Nephron progenitor cell (in vitro differentiated cells): ENCODE data around the gene SPATA22.
A peak's percentile ranks its signal among the peaks of the same experiment; 100 is the strongest.
"Not testable (repeated sequence)": the region's sequence is repeated elsewhere in the genome, so short reads cannot be mapped to it uniquely, and the experiment has no call there.

Source experiments
- DNase-seq: peaks from one replicate; pipeline ENCODE4 v3.0.0; 2021
- H3K27ac Mint-ChIP-seq: 2 replicates; pipeline ENCODE4 v1.8.0; 2021; ENCODE audit warnings: mild to moderate bottlenecking, moderate library complexity, mixed read lengths
- H3K27me3 Mint-ChIP-seq: 2 replicates; pipeline ENCODE4 v1.8.0; 2021; ENCODE audit warnings: mild to moderate bottlenecking, low read depth, mixed read lengths; ENCODE audit not compliant: poor library complexity
- H3K36me3 Mint-ChIP-seq: 2 replicates; pipeline ENCODE4 v1.8.0; 2021; ENCODE audit warnings: low read depth, mixed read lengths
- H3K4me1 Mint-ChIP-seq: 2 replicates; pipeline ENCODE4 v1.8.0; 2021; ENCODE audit warnings: mixed read lengths
- H3K4me3 Mint-ChIP-seq: 2 replicates; pipeline ENCODE4 v1.8.0; 2021; ENCODE audit warnings: mild to moderate bottlenecking, moderate library complexity, mixed read lengths
- H3K9me3 Mint-ChIP-seq: 2 replicates; pipeline ENCODE4 v1.8.0; 2021; ENCODE audit warnings: mild to moderate bottlenecking, moderate library complexity, mixed read lengths
- TF ChIP-seq, protein P1 (sequence below): fragments of 200-600 bp; sonication (generic); IDR thresholded peaks from 2 replicates; pipeline ENCODE4 v1.5.0; 2021; ENCODE audit warnings: antibody characterized with exemption

SPATA22 gene, protein sequence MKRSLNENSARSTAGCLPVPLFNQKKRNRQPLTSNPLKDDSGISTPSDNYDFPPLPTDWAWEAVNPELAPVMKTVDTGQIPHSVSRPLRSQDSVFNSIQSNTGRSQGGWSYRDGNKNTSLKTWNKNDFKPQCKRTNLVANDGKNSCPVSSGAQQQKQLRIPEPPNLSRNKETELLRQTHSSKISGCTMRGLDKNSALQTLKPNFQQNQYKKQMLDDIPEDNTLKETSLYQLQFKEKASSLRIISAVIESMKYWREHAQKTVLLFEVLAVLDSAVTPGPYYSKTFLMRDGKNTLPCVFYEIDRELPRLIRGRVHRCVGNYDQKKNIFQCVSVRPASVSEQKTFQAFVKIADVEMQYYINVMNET

DNA sequence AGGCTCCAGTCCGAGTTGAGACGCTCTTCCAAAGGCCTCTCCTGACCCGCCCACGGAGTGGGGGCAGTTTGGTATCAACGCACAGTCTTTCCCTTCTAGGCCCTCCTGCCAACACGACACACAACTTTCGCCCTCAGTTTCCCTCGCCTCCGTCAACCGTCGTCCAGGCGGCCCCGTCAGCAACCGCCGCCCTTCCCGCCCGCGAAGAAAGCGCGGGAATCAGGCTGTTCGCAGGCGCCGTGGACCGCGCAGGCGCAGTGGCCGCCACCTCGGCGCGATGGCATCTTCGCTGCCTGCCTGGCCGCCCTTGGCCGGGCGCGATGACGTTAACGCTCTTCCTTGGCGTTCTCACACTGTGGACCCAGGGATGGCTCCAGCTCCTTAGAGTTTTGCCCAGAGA, at the start of gene SPATA22:
Gene SPATA22 (minus strand): TSS at position 221 of the 400 bp plus-strand sequence. CDS start 2,494 bp downstream, outside the sequence.
- Mint-ChIP-seq H3K27ac (no peak within 1 kb of the TSS), H3K36me3 (no peaks in the 10 kb centered on the region), H3K4me1 (no peaks in the 10 kb centered on the region), H3K4me3 (no peak within 1 kb of the TSS), H3K27me3 (peaks cover 6% of the 10 kb centered on the region), H3K9me3 (peaks cover 4% of the 10 kb centered on the region)
- TF ChIP-seq, protein P1, sequence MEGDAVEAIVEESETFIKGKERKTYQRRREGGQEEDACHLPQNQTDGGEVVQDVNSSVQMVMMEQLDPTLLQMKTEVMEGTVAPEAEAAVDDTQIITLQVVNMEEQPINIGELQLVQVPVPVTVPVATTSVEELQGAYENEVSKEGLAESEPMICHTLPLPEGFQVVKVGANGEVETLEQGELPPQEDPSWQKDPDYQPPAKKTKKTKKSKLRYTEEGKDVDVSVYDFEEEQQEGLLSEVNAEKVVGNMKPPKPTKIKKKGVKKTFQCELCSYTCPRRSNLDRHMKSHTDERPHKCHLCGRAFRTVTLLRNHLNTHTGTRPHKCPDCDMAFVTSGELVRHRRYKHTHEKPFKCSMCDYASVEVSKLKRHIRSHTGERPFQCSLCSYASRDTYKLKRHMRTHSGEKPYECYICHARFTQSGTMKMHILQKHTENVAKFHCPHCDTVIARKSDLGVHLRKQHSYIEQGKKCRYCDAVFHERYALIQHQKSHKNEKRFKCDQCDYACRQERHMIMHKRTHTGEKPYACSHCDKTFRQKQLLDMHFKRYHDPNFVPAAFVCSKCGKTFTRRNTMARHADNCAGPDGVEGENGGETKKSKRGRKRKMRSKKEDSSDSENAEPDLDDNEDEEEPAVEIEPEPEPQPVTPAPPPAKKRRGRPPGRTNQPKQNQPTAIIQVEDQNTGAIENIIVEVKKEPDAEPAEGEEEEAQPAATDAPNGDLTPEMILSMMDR, result no peak
- no peak for DNase-seq

DNA sequence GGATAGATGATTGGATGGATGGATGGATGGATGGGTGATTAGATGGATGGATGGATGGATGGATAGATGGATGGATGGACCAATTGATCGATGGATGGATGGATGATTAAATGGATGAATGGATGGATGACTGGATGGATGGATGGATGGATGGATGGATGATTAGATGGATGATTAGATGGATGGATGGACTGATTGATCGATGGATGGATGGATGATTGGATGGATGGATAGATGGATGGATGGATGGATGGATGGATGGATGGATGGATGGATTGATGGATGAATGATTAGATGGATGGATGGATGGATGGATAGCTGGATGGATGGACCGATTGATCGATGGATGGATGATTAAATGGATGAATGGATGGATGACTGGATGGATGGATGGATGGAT, 47.9 kb upstream of the SPATA22 start:
- not testable (repeated sequence) for H3K27ac Mint-ChIP-seq, DNase-seq, H3K9me3 Mint-ChIP-seq, H3K4me1 Mint-ChIP-seq, H3K27me3 Mint-ChIP-seq, H3K4me3 Mint-ChIP-seq, H3K36me3 Mint-ChIP-seq

DNA sequence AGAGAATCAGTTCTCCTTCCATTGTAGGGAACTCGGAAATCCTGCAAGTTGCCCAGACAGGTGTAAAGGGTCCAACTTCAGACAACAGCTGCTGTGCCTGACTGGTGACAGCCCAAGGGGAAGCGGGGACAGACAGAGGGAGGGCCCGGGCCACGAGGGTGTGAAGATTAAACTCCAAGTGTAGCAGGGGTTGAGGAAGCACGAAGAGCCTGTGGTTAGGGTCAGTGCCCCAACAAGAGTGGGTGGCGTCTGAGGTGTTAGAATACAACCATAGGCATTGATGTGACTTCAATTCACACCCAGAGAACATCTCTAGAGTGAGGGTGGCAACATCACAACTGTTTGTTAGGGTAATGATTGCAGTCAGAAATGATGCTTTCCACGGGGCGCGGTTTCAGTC, 43.3 kb upstream of the SPATA22 start:
- H3K9me3 Mint-ChIP-seq, result peaks cover 5% of the 10 kb centered on the region
- DNase-seq, result no peak

DNA sequence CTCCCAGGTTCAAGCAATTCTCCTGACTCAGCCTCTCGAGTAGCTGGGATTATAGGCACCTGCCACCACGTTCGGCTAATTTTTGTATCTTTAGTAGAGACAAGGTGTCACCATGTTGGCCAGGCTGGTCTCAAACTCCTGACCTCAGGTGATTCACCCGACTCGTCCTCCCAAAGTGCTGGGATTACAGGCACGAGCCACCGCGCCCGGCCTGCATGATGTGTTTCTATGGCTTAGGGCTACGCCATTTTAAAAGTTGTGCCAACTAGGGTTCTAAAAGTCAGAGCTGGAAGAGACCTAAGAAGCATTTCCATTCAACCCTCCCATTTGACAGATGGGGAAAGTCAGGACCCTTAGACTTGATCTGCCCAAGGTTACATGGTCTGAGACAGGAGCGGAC, 42.5 kb upstream of the SPATA22 start:
- H3K27ac Mint-ChIP-seq, H3K27me3 Mint-ChIP-seq, DNase-seq, H3K36me3 Mint-ChIP-seq, H3K4me3 Mint-ChIP-seq, H3K9me3 Mint-ChIP-seq: not testable (repeated sequence)
- H3K4me1 Mint-ChIP-seq, result peaks cover 22% of the 10 kb centered on the region

More for the DNA sequence above, 43.3 kb upstream of the SPATA22 start:
- peaks cover 22% of the 10 kb centered on the region for H3K4me1 Mint-ChIP-seq
- peak overlapping the region; percentile 80 for H3K27ac Mint-ChIP-seq
- H3K4me3 Mint-ChIP-seq, result no peak overlapping the region
- TF ChIP-seq, protein P1, result no peak
- H3K36me3 Mint-ChIP-seq, result no peaks in the 10 kb centered on the region
- H3K27me3 Mint-ChIP-seq, result peaks cover 10% of the 10 kb centered on the region

DNA sequence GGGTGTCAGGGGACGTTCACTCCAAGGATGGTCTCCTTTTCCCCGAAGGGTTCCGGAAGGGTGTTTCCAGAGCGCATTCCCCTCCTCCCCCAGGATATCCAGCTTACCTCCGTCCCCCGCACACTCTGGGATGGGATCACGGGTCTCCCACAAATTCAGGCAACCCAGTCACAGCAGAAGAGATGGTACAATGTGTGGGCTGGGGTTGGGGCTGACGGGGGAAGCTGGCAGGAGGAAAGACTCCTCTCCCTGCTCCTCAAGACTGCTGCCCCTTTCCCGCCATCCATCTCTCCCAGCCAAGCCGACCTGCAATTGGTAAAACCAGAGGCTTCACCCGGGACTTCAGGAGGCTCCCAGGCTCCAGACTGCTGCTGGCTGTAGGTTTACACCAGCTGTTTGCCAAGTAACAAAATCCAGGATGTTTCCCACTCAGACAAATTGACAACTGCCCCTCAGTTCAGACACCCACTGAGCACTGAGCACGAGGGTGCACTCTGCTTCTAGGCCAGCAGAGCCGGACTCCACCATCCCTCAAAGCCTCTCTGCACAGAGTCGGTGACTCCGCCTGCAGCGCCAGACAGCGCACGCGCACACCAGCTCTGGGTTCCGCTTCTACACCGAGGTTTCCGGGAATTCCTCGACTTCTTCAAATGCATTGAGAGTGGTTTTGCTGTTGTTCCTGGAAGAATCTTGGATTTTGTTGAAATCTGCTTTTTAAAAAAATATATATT, 41.9 kb upstream of the SPATA22 start:
- Mint-ChIP-seq H3K4me1 (peaks cover 22% of the 10 kb centered on the region), H3K27ac (no peak overlapping the region)

DNA sequence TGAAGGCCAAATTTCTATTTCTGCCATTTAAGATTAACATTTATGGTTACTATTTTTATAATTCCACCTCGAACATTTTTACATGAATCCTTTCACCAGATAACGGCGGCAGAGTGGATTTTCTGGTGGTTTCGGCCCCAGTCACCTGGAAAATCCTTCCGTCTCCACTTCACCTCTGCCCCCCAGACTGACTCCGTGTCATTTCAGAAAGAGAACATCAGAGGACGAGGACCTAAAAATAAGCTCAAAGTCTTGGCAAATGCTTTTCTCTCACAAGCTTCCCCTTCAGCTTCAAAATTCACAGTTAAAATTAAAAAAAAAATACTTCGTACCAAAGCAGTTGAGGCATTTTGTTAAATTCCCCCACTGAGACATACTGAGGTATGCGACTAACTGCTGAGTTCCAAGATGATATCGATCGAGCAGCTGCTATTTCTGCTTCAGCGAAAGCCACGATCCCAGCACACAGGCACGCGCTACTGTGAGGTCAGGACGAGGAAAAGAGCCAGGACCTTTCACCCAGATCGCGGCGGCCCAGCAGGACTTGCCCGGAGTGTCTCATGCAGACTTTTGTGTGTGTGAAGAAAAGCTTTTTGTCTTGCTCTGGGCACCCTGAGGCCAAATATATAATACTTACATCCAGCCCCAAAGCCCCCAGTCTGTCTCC, 41.0 kb upstream of the SPATA22 start:
- Mint-ChIP-seq H3K4me1 (peaks cover 22% of the 10 kb centered on the region), H3K27ac (no peak overlapping the region), H3K9me3 (no peaks in the 10 kb centered on the region), H3K27me3 (peaks cover 10% of the 10 kb centered on the region), H3K4me3 (no peak overlapping the region), H3K36me3 (no peaks in the 10 kb centered on the region)
- TF ChIP-seq, protein P1, result no peak
- DNase-seq, result peak; percentile 23

More for the DNA sequence above, 41.9 kb upstream of the SPATA22 start:
- no peak for DNase-seq
- Mint-ChIP-seq H3K4me3 (no peak overlapping the region), H3K9me3 (peaks cover 5% of the 10 kb centered on the region), H3K36me3 (no peaks in the 10 kb centered on the region), H3K27me3 (peaks cover 10% of the 10 kb centered on the region)
- TF ChIP-seq, protein P1, result no peak
